GM19372 (cell line): ENCODE results near the gene CACNA1S.

Experiments
- ATAC-seq: cut with Tn5 transposase; IDR thresholded peaks from one replicate; pipeline ENCODE4 v1.9.1; 2021; ENCODE audit warnings: mild to moderate bottlenecking, low read depth, moderate library complexity; ENCODE audit not compliant: unreplicated experiment

CACNA1S gene

GRCh38 chr1:201039876-201040275, 72.3 kb downstream of the CACNA1S start:
- ATAC-seq = no peak

DNA sequence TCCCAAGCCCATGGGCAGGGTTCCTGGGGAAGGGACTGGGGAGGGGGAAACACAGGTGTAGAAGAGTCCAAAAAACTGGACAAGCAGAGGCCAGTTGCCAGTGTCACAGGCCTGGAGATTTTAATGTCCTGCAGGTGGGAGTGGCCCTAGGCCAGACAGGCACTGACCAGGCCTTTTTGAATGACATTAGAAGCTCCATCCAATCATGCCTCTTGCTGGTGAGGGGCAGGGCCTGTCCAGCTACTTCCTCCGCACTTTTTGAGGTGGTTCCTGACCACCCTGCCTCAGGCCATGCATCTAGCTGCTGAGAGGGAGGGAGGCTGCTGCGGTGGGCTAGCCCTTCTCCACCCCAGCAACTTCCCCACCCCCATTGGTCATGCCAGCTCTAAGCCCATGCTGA, 72.8 kb downstream of the CACNA1S start:
- ATAC-seq = no peak

GRCh38 chr1:201038186-201038876, 73.9 kb downstream of the CACNA1S start:
- no peak for ATAC-seq

DNA sequence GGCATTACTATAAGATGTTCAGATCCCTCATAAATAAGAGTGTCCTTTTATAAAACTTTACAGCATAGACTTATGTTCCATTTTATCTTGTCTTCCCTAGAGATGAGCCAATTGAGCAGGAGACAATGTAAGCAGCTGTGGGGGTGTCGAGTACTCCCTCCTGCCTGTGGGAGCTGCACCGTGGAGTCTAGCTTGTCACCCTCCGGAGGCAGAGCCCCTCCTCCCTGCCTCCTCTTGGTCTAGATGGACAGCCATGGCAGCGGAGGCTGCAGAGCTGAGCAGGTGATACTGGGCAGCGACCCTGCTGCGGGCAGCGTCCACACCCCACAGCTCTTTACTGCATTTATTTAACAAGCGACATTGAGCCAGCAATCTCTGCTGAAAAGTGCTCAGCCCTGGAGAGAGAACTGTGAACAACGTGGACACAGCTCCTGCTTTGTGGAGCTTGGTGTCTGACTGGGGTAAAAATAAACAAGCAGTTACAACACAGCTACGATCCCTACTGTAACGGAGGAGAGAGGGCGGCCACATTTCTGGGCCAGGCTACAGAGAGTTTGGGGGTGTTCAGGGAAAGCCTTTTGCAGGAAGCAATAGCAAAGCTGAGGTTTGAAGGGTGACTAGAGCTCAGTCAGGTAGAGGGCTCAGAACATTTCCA, 75.9 kb downstream of the CACNA1S start:
- no peak for ATAC-seq

GRCh38 chr1:201034671-201035070, 77.6 kb downstream of the CACNA1S start:
- ATAC-seq = no peak

- no peak for ATAC-seq
These were observed 79.8 kb downstream of the CACNA1S start for GRCh38 chr1:201032408-201032807.

DNA sequence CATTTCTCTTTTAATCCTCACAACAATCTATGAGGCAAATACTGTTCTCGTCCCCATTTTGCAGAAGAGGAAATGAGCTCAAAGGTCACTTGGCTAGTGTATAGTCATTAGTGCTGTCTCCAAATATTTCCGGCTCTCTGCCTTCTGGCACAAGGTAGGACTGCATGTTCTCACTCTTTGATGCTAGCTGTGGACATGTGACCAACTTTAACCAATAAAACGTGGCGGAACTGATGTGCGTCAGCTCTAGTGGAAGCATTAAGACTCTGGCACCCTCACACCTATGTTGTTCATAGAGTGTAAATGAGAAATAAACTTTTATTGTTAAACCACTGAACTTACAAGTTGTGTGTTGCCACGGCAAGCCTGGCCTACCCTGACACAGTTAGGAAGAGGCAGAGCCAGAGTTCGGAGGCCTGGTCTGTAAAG, 83.8 kb downstream of the CACNA1S start:
- ATAC-seq = no peak

- no peak for ATAC-seq
These were observed 85.4 kb downstream of the CACNA1S start for GRCh38 chr1:201026836-201027235.

DNA sequence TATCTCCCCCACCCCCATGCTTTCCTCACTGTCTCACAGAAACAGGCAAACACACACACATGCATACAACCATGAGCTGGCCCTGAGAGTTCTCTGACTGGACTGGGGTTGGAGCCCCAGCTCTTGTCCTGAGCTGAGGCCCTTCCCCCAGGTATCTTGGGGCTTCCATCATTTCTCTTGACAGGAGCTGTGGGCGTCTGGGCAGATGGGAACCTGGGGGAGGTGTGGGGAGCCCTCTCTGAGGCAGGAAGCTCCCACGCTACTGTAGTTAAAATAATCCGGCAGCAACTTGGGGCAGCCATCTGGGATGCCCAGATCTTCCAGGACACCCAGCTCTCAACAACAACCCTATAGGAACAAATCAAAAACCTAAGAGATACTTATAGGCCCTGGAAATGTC, 86.0 kb downstream of the CACNA1S start:
- ATAC-seq = no peak

DNA sequence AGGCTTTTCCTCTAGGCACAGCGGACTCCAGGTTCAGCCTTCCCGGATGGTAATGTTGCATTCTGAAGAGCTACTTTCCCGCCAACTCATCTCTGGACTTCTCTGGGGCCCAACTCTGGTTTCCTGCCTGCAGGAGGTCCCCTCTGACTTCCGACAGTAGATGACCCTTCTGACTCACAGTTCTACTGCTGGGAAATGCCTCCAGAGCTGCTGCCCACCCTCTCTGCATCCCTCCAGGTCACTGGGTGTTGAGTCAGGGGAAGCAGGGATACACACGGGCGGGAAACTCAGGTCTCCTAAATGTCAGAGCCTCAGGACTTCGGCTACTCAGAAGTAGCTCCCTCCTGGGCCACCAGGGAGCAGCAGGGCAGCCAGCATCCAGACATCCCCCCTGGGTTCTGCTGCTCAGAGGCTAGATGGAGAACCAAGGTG, 86.6 kb downstream of the CACNA1S start:
- ATAC-seq = no peak

GRCh38 chr1:201024625-201024998, 87.6 kb downstream of the CACNA1S start:
- ATAC-seq = no peak

DNA sequence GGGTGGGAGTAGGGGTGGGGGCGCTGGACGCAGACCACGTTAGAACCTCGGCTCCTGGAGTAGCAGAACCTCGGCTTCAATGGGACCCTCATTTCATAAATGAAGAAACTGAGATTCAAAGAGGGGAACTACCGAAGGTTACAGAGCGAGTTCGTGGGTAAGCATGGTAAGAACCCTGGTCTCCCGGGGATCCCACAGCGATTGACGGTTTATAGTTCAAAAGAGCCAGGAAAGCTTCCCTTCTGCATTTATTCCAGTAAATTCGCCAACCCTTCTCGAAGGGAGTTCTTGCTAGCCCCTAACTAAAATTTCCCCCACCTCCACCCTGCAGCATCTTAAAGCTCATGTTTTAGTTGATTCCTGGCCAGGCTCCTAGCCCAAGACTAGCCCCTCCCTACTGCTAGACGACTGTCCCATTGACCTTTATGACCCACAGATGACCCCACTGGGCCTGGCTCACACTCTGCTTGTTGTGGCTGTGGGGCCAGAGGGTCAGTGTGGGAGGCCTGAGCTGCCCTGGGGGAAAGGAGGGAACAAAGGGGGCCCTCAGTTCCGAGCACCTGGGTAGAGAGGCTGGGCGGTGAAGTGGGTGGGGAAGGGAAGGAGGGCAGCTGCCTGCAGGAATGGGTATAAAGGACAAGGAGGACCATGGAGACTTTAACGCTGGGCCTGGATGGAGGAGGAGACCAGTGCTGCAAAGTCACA, 88.2 kb downstream of the CACNA1S start:
- ATAC-seq = no peak

- ATAC-seq = peak; percentile 57
These were observed 88.7 kb downstream of the CACNA1S start, which contains the start of gene KIF21B for GRCh38 chr1:201023517-201023902. TSS of gene KIF21B (minus strand) at chr1:201023714. CDS start at chr1:201023383, 331 bp downstream.

DNA sequence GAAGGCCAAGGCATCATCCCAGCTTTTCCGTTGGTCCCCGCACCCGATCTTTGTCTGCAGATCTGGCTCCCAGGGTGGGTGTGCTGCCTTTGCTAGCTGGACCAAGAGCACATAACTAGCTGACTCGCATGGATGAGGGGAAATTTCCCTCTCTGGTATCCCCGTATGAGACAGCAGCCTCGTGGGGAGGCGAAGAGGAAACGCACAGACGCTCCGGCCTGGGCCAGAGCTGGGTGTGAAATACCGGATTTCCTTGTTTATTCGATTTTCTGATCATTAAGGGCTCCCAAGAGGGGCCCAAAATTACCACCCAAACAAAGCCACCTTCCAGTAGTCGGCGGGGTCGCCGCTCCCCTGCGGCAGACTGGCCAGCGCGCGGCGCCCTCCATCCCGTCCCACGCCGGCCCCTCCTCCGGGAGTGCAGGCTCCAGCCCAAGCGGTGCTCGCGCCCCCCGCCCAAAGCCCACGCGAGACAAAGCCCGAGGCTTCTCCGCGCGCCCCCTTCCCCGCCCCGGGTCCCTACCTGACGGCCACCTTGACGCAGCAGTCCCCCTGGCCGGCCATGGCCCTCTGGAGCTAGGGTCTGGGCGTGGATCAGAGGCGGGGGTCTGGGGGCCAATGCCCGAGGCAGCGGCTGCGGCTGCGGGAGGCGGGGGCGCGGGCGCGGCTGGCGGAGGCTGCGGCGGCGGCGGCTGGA, 89.3 kb downstream of the CACNA1S start:
- ATAC-seq = peak; percentile 0

GRCh38 chr1:201022493-201022819, 89.8 kb downstream of the CACNA1S start:
- no peak for ATAC-seq

- no peak for ATAC-seq
These were observed 90.4 kb downstream of the CACNA1S start for GRCh38 chr1:201021630-201022492.

DNA sequence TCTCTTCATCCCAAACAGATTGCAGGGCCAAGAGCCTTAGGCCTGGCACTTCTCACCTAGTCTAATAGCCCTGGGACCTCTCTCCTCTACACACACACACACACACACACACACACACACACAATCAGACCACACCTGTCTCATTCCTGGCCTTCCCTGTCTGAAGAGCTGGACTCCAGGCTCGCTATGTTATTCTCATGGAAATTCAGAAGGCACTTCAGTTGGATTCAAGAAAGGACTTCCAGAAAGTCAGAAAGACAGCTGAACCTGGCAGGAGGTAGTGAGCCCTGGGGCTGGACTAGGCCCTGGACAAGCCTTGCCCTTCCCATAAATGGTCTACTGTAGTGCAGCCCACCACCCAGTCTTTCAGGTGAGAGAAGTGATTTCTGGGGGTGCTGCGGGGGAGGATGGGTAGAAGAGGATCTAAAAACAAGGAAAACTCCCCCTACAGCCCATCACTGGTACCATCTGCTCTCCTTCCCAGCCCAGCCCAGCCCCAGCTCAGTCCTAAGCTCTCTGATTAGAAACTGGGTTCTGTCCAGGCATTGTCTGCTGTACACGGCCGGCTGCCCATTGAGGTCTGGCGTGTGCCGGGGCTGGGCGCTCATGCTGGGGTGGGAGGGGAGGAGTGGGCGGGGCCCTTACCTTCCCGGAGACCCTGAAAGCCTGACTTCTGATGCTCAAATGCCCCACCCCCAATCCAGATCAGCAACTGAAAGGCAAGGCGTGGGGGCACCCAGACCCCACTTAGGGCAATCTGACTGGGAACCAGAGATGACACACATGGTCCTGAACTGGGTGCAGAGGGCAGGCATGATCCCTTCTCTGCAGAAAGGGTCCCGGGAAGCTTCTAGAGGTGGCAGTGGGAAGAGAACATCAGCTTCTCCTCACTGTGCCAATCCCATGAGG, 91.3 kb downstream of the CACNA1S start:
- ATAC-seq = no peak

DNA sequence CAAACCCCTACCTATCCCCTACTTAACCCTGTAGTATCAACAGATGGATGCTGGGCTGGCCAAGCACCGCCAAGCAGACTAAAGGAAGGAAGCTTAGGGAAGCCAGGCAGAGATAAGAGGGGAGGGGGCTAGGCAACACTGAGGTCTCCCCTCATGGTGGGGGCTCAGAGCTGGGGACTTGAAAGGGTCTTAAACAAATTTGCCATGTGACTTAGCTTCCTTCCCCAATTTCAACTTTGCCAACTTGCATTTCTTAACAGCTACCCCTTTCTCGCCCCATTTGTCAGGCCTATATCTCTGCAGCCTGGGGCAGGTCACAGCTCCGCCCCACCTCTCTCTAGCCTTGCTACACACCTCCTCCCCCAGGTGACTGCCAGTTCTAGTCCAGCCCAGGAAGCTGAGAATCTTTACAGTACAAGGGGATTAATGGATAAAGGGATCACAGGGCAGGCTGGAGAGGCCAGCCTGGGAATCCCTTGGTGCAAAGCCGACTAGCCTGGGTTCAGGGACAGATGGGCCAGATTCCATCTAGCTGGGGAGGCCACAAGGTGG, 92.1 kb downstream of the CACNA1S start:
- no peak for ATAC-seq
